Suppressor macrophage treated with lipopolysaccharide for 1 hour (primary cell): ENCODE results near the gene MEIKIN.

Experiments used
- DNase-seq, 3 donors: peaks; one replicate each; pipeline ENCODE4 v3.0.0-alpha.2; 2020 to 2022

MEIKIN gene

GRCh38 chr5:131973089-131973712, 27.7 kb upstream of the MEIKIN start:
- DNase-seq, result no peak

GRCh38 chr5:131968396-131968954, 23.0 kb upstream of the MEIKIN start:
- DNase-seq, result no peak

- DNase-seq, result no peak
Measured at GRCh38 chr5:131966551-131966950, 21.1 kb upstream of the MEIKIN start.

- DNase-seq, result no peak
Measured at GRCh38 chr5:131965826-131966415, 20.5 kb upstream of the MEIKIN start.

- no peak for DNase-seq
Measured at GRCh38 chr5:131959906-131960305, 14.4 kb upstream of the MEIKIN start.

GRCh38 chr5:131959136-131959535, 13.7 kb upstream of the MEIKIN start:
- no peak for DNase-seq

GRCh38 chr5:131957721-131958441, 12.4 kb upstream of the MEIKIN start:
- no peak for DNase-seq

- DNase-seq, result no peak
Measured at GRCh38 chr5:131953969-131954368, 8.5 kb upstream of the MEIKIN start.

- DNase-seq, result no peak
Measured at GRCh38 chr5:131952301-131952857, 6.9 kb upstream of the MEIKIN start.

GRCh38 chr5:131950706-131951105, 5.2 kb upstream of the MEIKIN start:
- no peak for DNase-seq

- no peak for DNase-seq
Measured at GRCh38 chr5:131947445-131947844, 2.0 kb upstream of the MEIKIN start.

GRCh38 chr5:131944702-131945550, 537 bp downstream of the MEIKIN start:
- DNase-seq, result peak; percentile 58 to 81 (median 70)

GRCh38 chr5:131943916-131944315, 1.5 kb downstream of the MEIKIN start:
- peak; percentile 55 to 86 (median 84) for DNase-seq

- peak; percentile 32 to 66 (median 53) for DNase-seq
Measured at GRCh38 chr5:131942016-131942415, 3.4 kb downstream of the MEIKIN start.

- no peak for DNase-seq
Measured at GRCh38 chr5:131939690-131940345, 5.6 kb downstream of the MEIKIN start.

- DNase-seq, result no peak
Measured at GRCh38 chr5:131932235-131932634, 13.2 kb downstream of the MEIKIN start.

GRCh38 chr5:131928957-131929356, 16.5 kb downstream of the MEIKIN start:
- DNase-seq, result no peak

- no peak for DNase-seq
Measured at GRCh38 chr5:131926168-131926567, 19.3 kb downstream of the MEIKIN start.

GRCh38 chr5:131916481-131916880, 29.0 kb downstream of the MEIKIN start:
- no peak for DNase-seq

- no peak for DNase-seq
Measured at GRCh38 chr5:131914472-131914871, 31.0 kb downstream of the MEIKIN start.

- no peak for DNase-seq
Measured at GRCh38 chr5:131913603-131914002, 31.9 kb downstream of the MEIKIN start.

GRCh38 chr5:131906668-131907067, 38.8 kb downstream of the MEIKIN start:
- DNase-seq, result no peak
